Hematopoietic multipotent progenitor cell treated with erythropoietin and hydrocortisone succinate and interleukin-3 and kit ligand, for 17 days (in vitro differentiated cells): Measurements from ENCODE around the gene DGKD.

Experiments used
- DNase-seq: peaks from one replicate; pipeline ENCODE4 v3.0.0-alpha.2; 2015; ENCODE audit warnings: low spot score

Gene DGKD

GRCh38 chr2:233498126-233498525 is 143.8 kb downstream of the DGKD start:
- DNase-seq, result no peak

DNA sequence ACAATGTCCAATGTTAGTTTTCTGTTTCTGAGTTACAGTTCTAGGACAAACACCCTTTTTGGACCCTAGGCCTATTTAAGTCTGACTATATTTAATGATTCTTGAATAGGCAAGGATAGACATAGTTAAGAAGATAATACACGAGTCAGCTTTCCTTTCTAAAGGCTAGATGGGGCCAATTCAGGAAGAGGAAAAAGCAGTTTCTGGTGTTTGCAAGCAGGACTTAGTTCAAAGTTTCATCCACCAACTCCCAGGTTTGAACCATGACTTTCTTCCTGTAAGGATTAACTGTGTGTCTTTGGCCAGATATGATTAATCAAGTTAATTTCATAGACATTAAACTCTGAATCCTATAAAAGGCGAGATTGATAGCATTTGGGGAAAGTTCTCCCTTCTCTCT is 145.6 kb downstream of the DGKD start:
- no peak for DNase-seq

DNA sequence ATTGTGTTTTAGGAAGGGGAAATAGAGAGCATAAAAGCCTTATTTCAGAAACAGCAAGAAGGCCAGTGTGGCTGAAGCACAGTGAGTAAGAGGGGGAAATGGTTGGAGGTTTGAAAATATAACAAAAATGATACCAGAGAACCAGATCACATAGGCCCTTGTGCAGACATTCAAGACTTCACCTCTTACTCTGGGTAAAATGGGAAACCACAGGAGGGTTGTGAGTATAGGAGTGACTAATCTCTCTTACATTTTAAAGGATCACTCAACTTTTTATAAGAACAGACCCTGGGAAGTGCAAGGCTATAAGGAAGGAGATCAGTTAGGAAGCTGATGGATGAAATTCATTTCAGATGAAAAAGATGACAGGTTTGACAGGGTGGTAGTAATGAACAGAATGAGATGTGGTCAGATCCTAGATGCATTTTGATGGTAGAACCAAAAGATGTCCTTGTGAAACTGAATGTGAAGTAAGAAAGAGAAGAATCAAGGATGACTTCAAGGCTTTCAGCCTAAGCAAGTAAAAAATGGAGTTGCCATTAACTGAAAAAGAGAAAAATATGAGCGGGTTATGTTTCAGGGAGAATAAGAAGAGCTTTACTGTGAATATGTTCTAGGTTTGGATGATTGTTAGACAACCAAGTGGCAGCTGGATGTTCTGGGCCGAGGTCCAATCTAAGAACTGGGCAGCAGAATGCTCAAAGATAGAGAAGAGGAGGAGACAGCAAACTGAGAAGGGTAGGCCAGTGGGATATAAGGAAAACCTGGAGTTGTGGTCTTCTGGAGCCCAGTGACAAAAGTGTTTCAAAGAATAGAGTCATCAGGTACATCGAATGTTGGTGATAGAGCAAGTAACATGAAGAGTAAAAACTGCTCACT is 147.1 kb downstream of the DGKD start:
- no peak for DNase-seq

DNA sequence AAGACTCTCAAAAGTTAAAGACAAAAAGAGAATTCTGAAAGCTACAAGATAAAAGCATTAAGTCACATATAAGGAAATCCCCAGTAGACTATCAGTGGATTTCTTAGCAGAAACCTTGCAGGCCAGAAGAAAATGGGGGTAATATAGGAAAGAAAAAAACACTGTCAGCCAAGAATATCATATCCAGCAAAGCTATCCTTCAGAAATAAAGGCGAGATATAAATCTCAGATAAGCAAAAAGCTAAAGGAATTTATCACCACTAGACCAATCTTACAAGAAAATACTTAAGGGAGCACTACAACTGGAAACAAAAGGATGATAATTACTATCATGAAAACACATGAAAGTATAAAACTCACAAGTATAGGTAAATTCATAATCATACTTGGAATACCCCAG is 149.2 kb downstream of the DGKD start:
- no peak for DNase-seq

DNA sequence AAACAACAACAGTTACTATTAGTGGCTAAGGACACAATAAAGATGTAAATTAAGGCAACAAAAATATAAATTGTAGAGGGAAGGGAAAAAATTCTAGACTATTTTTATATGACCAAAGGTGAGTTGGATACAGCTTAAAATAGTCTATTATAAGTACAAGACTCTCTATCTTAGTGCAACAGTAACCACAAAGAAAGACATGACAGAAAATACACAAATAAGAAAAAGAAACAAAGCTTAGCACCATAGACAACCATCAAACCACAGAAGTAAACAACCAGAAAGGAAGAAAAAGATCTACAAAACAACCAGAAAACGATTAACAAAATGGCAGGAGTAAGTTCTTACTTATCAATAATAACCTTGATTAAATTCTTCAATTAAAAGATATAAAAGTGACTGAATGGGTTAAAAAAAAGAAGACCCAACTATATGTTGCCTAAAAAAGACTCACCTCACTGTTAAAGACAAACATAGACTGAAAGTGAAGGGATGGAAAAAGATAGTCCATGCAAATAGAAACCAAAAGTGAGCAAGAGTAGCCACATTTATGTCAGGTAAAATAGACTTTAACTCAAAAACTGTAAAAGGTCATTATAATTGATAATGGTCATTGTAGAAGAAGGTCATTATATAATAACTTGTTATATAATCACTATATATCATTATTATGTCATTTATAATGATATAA is 149.8 kb downstream of the DGKD start:
- DNase-seq, result no peak

DNA sequence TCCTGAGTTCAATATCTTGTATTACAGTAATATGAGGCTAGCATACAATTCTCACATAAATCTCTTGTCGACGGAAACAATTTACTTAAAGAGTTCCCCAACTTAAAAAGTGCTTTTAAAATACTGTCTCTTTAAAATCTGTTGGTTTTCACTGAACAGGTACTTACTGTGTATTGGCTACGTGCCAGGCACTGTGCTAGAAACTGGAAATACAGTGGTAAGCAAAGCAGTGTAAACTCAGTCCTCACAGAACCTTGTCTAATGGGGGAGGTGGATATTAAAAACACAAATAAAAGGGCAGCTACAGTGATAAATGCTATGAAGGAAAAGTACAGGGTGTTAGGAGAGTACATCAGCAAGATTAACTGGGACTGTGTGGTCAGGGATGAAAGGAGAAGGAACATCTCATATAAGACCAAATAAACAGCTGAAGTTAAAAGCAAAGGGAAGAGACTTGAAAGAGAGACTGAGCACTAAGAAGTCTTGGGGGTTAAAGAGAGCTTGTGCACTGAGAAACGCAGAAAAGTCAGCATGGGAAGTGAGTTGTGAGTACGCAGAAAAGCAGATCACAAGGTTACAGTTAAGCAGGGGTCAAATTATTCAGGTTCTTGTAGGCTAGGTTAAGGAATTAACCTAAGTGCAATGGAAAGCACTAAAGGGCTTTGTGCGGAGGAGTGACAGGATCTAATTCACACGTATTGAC is 159.8 kb downstream of the DGKD start:
- DNase-seq, result no peak

DNA sequence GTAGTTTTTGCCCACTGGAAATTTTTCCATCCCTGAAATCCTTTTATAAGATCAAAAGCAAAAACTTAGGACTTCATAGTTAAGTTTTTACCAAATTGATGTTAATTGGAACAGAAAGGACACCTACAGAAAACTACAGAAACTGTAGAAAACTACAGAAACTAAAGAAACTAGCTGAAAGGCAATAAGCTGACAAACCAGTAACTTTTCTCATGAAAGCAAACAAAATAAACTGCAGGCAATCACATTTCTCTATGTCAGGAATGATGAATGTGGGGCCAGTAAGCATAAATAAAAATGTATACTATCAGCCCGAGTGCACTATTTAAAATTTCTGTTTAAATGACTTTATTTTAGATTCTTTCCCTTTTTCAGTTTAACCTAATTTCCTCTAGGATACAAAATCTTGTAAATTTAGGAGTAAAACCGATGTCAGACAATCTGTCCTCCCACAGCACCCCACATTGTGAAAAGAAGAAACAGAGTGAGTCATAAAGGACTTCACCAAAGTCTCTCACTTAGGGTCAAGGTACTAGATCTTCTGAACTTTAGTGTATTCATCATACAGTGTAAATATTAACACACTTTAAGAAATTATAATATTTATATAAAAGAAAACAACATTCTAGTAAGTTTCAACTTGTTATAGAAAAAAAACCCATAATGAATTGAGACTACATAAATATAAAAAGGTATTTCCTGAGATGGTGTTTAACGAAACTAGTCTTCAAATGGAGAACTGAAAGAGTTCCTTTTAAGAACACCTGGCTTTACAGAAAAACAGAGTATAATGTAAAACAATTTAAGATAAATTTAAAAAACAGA is 165.7 kb downstream of the DGKD start:
- DNase-seq, result no peak
